Body of pancreas (tissue), 4 donors: Measurements from ENCODE around the gene FUS. TPM values are rescaled to one million over a fixed set of nuclear protein-coding genes. Genes with fewer than 3 reads are reported as not detected.
A peak's percentile ranks its signal among the peaks of the same experiment; 100 is the strongest.
"Not testable (repeated sequence)": the region's sequence is repeated elsewhere in the genome, so short reads cannot be mapped to it uniquely, and the experiment has no call there.

Experiments used
- ATAC-seq: fragments of 150-250 bp; one replicate; pipeline ENCODE4 v1.9.1; 2016
- DNase-seq, 4 donors: peaks; one replicate each; pipeline ENCODE4 v3.0.0-alpha.2; 2019
- H3K27ac ChIP-seq, 4 donors: fragments of 200-600 bp; sonication (generic); 1 replicate in 3 of 4; 2 replicates in 1 of 4; pipeline versions ENCODE4 v1.5.1 to v1.6.1; 2016 to 2019; ENCODE audit warnings: mild to moderate bottlenecking in 1 of 4, mixed read lengths in 1 of 4, moderate library complexity in 1 of 4
- H3K27me3 ChIP-seq, 2 donors: fragments of 200-600 bp; sonication (generic); one replicate each; pipeline ENCODE4 v1.6.0; 2016; ENCODE audit warnings: mild to moderate bottlenecking in 1 of 2
- H3K36me3 ChIP-seq, 2 donors: fragments of 200-600 bp; sonication (generic); replicated peaks in 1 of 2; 2 replicates each; pipeline ENCODE4 v1.5.1; 2016; ENCODE audit warnings: low read depth in 2 of 2; ENCODE audit not compliant: insufficient read depth in 1 of 2
- H3K4me1 ChIP-seq: fragments of 200-600 bp; sonication (generic); one replicate; pipeline ENCODE4 v1.6.0; 2016
- H3K4me3 ChIP-seq, 2 donors: fragments of 200-600 bp; sonication (generic); 1 replicate in 1 of 2; 2 replicates in 1 of 2; pipeline ENCODE4 v1.5.1; 2016 to 2019
- H3K9me3 ChIP-seq, 3 donors: fragments of 200-600 bp; sonication (generic); 1 replicate in 2 of 3; 2 replicates in 1 of 3; pipeline ENCODE4 v1.5.1; 2016
- POLR2A ChIP-seq, 3 donors: fragments of 450-650 bp; IDR thresholded peaks; one replicate each; pipeline ENCODE4 v1.6.1; 2016; ENCODE audit warnings: antibody characterized with exemption in 3 of 3, mild to moderate bottlenecking in 2 of 3
- WGBS, 2 donors: methylation state at CpG; one replicate each; pipeline ENCODE4 v1.1.5; 2017; 5-methylcytosine and 5-hydroxymethylcytosine counted together
- intact Hi-C: fragments of 100-400 bp; cut with DNase I; formaldehyde crosslinking; loops from one replicate; pipeline ENCODE4 v1.15.1; 2023
- total RNA-seq, 2 donors: library from RNA; depleted of rRNA; stranded (reverse); fragments of >200 nt; gene quantifications; one replicate each; pipeline ENCODE4 v1.1.0, GENCODE V29; 2016
- TF ChIP-seq, protein P1 (sequence below), 7 experiments: fragments of 450-650 bp in 4 of 7; fragments of 200-600 bp in 3 of 7; sonication (generic) in 3 of 7; IDR thresholded peaks; one replicate each; pipeline ENCODE4 v1.5.1; 2016 to 2019; ENCODE audit warnings: antibody characterized with exemption in 7 of 7

Gene FUS
- total RNA-seq, 2 donors from 2014 or later, result 43.6 to 68.9 TPM

GRCh38 chr16:31135535-31136286 is 44.2 kb upstream of the FUS start, which contains the start of gene PRSS8:
PRSS8 (minus strand) TSS chr16:31135727; CDS start chr16:31135498, 229 bp downstream.
- intact Hi-C loops, result no loop called here
- peaks cover 71% of the 10 kb centered on the region for H3K4me1 ChIP-seq
- H3K27me3 ChIP-seq, result no peaks in the 10 kb centered on the region
- peaks cover 0 to 4% of the 10 kb centered on the region in 2 donors for H3K36me3 ChIP-seq
- WGBS, 2 donors, result 11 to 14% methylated on average over 6 to 21 of the region's 22 CpGs
- TF ChIP-seq POLR2A (IDR thresholded peaks at IDR 0.05), result peak; percentile 96 to 97 (median 97)
- TF ChIP-seq, protein P1, sequence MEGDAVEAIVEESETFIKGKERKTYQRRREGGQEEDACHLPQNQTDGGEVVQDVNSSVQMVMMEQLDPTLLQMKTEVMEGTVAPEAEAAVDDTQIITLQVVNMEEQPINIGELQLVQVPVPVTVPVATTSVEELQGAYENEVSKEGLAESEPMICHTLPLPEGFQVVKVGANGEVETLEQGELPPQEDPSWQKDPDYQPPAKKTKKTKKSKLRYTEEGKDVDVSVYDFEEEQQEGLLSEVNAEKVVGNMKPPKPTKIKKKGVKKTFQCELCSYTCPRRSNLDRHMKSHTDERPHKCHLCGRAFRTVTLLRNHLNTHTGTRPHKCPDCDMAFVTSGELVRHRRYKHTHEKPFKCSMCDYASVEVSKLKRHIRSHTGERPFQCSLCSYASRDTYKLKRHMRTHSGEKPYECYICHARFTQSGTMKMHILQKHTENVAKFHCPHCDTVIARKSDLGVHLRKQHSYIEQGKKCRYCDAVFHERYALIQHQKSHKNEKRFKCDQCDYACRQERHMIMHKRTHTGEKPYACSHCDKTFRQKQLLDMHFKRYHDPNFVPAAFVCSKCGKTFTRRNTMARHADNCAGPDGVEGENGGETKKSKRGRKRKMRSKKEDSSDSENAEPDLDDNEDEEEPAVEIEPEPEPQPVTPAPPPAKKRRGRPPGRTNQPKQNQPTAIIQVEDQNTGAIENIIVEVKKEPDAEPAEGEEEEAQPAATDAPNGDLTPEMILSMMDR (IDR thresholded peaks at IDR 0.05), result no peak
- DNase-seq (peak; percentile 95 to 97 (median 96)), ATAC-seq (peak; percentile 58)
- peak within 1 kb of the TSS; percentile 94 to 99 (median 94) for H3K27ac ChIP-seq
- H3K4me3 ChIP-seq, result peak within 1 kb of the TSS; percentile 44 to 95
- no peaks in the 10 kb centered on the region for H3K9me3 ChIP-seq

GRCh38 chr16:31136287-31136662 is 43.7 kb upstream of the FUS start:
- WGBS, 2 donors, result 68 to 78% methylated on average over 6 of the region's 6 CpGs
- TF ChIP-seq, protein P1 (IDR thresholded peaks at IDR 0.05), result no peak
- no peak for TF ChIP-seq POLR2A (IDR thresholded peaks at IDR 0.05)
- peaks cover 71% of the 10 kb centered on the region for H3K4me1 ChIP-seq
- intact Hi-C loops, result no loop called here
- H3K27me3 ChIP-seq, result no peaks in the 10 kb centered on the region
- peak overlapping the region; percentile 94 to 99 (median 94) for H3K27ac ChIP-seq
- no peaks in the 10 kb centered on the region for H3K9me3 ChIP-seq
- peaks cover 0 to 4% of the 10 kb centered on the region in 2 donors for H3K36me3 ChIP-seq
- DNase-seq, result no peak
- no peak overlapping the region for H3K4me3 ChIP-seq
- no peak for ATAC-seq

- intact Hi-C loops, H3K4me3 ChIP-seq, ATAC-seq, H3K9me3 ChIP-seq, H3K36me3 ChIP-seq, DNase-seq, H3K27me3 ChIP-seq: not testable (repeated sequence)
- 74 to 79% methylated on average over 20 of the region's 20 CpGs for WGBS, 2 donors
- Histone ChIP-seq H3K27ac (peak overlapping the region in 1 of 4 donors; percentile 99), H3K4me1 (peaks cover 70% of the 10 kb centered on the region)
Observed at GRCh38 chr16:31136822-31137499, 43.0 kb upstream of the FUS start.

- Histone ChIP-seq H3K4me3 (no peak overlapping the region), H3K4me1 (peaks cover 59% of the 10 kb centered on the region), H3K36me3 (no peaks in the 10 kb centered on the region), H3K27ac (peak overlapping the region; percentile 91 to 98 (median 92)), H3K27me3 (no peaks in the 10 kb centered on the region), H3K9me3 (no peaks in the 10 kb centered on the region)
- 20 to 23% methylated on average over 16 to 23 of the region's 27 CpGs for WGBS, 2 donors
- intact Hi-C loops, result no loop called here
- peak; percentile 92 to 97 (median 96) for DNase-seq
- peak in 2 of 3 donors; percentile 68 to 73 for TF ChIP-seq POLR2A (IDR thresholded peaks at IDR 0.05)
- TF ChIP-seq, protein P1 (IDR thresholded peaks at IDR 0.05), result no peak
- peak; percentile 60 for ATAC-seq
Observed at GRCh38 chr16:31138621-31139578, 41.0 kb upstream of the FUS start.

DNA sequence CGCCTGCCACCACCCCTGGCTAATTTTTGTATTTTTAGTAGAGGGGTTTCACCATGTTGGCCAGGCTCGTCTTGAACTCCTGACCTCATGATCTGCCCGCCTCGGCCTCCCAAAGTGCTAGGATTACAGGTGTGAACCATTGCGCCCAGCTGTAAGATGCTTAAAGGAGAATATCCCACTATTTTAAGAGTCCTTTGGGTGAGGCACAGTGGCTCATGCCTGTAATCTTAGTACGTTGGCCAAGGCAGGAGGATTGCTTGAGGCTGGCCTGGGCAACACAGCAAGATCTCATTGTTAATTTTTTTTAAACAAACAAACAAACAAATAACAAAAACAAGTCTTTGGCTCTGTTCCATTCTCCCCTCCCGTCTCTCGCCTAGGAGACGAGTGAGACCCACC is 38.9 kb upstream of the FUS start:
- WGBS, 2 donors, result 89 to 92% methylated on average over 9 of the region's 9 CpGs
- not testable (repeated sequence) for H3K36me3 ChIP-seq, H3K9me3 ChIP-seq, DNase-seq, H3K4me3 ChIP-seq, H3K27me3 ChIP-seq, ATAC-seq
- Histone ChIP-seq H3K4me1 (peaks cover 54% of the 10 kb centered on the region), H3K27ac (peak overlapping the region; percentile 83 to 92 (median 92))
- intact Hi-C loops, result loop anchor here (10.0 kb wide), 2 partner anchors 66 to 156 kb away; partner anchors contain the start of genes HSD3B7, ZNF646 and ZNF668
